CD4-positive, alpha-beta T cell (primary cell): ENCODE measurements around the gene POU2F1. TPM values are rescaled to one million over a fixed set of nuclear protein-coding genes. Genes with fewer than 3 reads are reported as not detected.
A peak's percentile ranks its signal among the peaks of the same experiment; 100 is the strongest.

ENCODE experiments used
- ATAC-seq: fragments of 200-7000 bp; cut with Tn5 transposase; one replicate; pipeline ENCODE4 v1.10.0; 2022; ENCODE audit warnings: mild to moderate bottlenecking; ENCODE audit not compliant: poor library complexity
- CTCF ChIA-PET: fragments of 350-600 bp; sonication (Branson Sonifier 250); formaldehyde crosslinking; loops from one replicate; lab custom pipeline; 2021; ENCODE audit warnings: antibody characterized with exemption, inconsistent platforms; lab: Charles Lee
- POLR2A ChIA-PET: fragments of 350-600 bp; sonication (Branson Sonifier 250); formaldehyde crosslinking; loops from one replicate; lab custom pipeline; 2021; ENCODE audit warnings: antibody characterized with exemption, inconsistent platforms; lab: Charles Lee
- DNase-seq, 14 experiments: peaks; one replicate each; pipeline ENCODE4 v3.0.0-alpha.2; 2013 to 2020; ENCODE audit warnings: mixed read lengths in 2 of 14
- H3K27ac ChIP-seq, 2 donors: one replicate each; pipeline versions ENCODE4 v1.5.1 to v1.7.0; 2013; ENCODE audit warnings: low read length in 2 of 2, low read depth in 1 of 2, mild to moderate bottlenecking in 1 of 2
- H3K27me3 ChIP-seq, 2 experiments: 1 replicate in 1 of 2; 2 replicates in 1 of 2; pipeline versions ENCODE4 v1.6.1 to v1.7.0; 2013; ENCODE audit warnings: low read length in 2 of 2, control low read depth in 1 of 2, mild to moderate bottlenecking in 1 of 2, moderate library complexity in 1 of 2; ENCODE audit not compliant: insufficient read depth in 2 of 2, control insufficient read depth in 1 of 2
- H3K36me3 ChIP-seq: one replicate; pipeline ENCODE4 v1.6.1; 2013; ENCODE audit warnings: low read length, control low read depth; ENCODE audit not compliant: insufficient read depth
- H3K4me1 ChIP-seq: one replicate; pipeline ENCODE4 v1.6.1; 2013; ENCODE audit warnings: low read length, control low read depth; ENCODE audit not compliant: insufficient read depth
- H3K4me3 ChIP-seq: one replicate; pipeline ENCODE4 v1.5.1; 2013; ENCODE audit warnings: mild to moderate bottlenecking, low read length, moderate library complexity
- H3K9me3 ChIP-seq, 2 experiments: 1 replicate in 1 of 2; 2 replicates in 1 of 2; pipeline versions ENCODE4 v1.6.1 to v1.7.0; 2013; ENCODE audit warnings: low read length in 2 of 2, mild to moderate bottlenecking in 2 of 2, control low read depth in 1 of 2, moderate library complexity in 1 of 2; ENCODE audit not compliant: control insufficient read depth in 1 of 2, insufficient read depth in 1 of 2
- H3K27ac Mint-ChIP-seq: one replicate; pipeline ENCODE4 v1.8.0; 2020; ENCODE audit warnings: mixed read lengths
- H3K27me3 Mint-ChIP-seq: one replicate; pipeline ENCODE4 v1.8.0; 2021; ENCODE audit warnings: mixed read lengths
- H3K36me3 Mint-ChIP-seq: one replicate; pipeline ENCODE4 v1.8.0; 2021; ENCODE audit warnings: low read depth, mixed read lengths
- H3K4me1 Mint-ChIP-seq: one replicate; pipeline ENCODE4 v1.8.0; 2021; ENCODE audit warnings: low read depth, mixed read lengths
- H3K4me3 Mint-ChIP-seq: one replicate; pipeline ENCODE4 v1.8.0; 2020; ENCODE audit warnings: mild to moderate bottlenecking, mixed read lengths
- H3K9me3 Mint-ChIP-seq: one replicate; pipeline ENCODE4 v1.8.0; 2020; ENCODE audit warnings: mixed read lengths
- intact Hi-C, 2 experiments: fragments of 100-400 bp; cut with DNase I in 1 of 2; cut with micrococcal nuclease in 1 of 2; formaldehyde crosslinking; loops; one replicate each; pipeline versions ENCODE4 v1.15.1 to v1.9.0; 2023 to 2025; cut with DNase I, micrococcal nuclease
- total RNA-seq, 174 experiments: library from RNA in 2 of 174; stranded (reverse) in 2 of 174; gene quantifications; one replicate each; pipeline ENCODE4 v1.2.3 and lab custom pipeline; 2021 to 2026
- TF ChIP-seq, protein P1 (sequence below): fragments of 200-600 bp; IDR thresholded peaks from one replicate; pipeline ENCODE4 v1.8.0; 2022; ENCODE audit warnings: antibody characterized with exemption, mild to moderate bottlenecking

The POU2F1 gene
- total RNA-seq, 2 experiments from 2014 or later, result 27.0 to 28.6 TPM

DNA sequence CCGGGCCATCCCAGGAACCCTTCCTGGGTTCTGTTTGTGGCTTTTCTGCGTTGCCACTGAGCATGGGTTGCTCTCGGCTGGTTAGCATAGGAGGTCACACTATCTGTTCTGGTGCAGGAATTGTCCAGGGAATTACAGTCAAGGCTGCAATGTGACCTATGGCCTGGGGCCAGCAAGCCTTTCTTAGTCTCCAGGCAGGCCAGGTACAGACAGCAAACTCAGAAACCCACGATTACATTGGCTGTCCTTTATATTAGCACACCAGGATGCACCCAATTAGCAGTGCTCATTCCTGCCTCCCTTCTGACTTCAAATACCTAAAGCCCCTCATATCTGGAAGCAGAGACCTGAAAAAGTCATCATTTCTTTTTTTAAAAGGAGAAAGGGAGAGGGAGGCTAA lies 242.4 kb downstream of the POU2F1 start:
- no peaks in the 10 kb centered on the region for H3K9me3 Mint-ChIP-seq
- peak overlapping the region; percentile 100 for H3K27ac Mint-ChIP-seq
- H3K4me3 Mint-ChIP-seq, result peak overlapping the region; percentile 21
- Histone ChIP-seq H3K4me3 (no peak overlapping the region), H3K9me3 (no peaks in the 10 kb centered on the region), H3K4me1 (peaks cover 82% of the 10 kb centered on the region), H3K36me3 (peaks cover 49% of the 10 kb centered on the region), H3K27me3 (no peaks in the 10 kb centered on the region), H3K27ac (peak overlapping the region; percentile 56 to 68)
- CTCF ChIA-PET, result no interaction called here
- H3K36me3 Mint-ChIP-seq, result peaks cover 91% of the 10 kb centered on the region
- POLR2A ChIA-PET, result interaction anchor here (1.0 to 1.2 kb wide), 2 partner anchors 9 to 37 kb away, joined by 3 to 4 read pairs; no protein-coding TSS in a partner anchor
- H3K27me3 Mint-ChIP-seq, result no peaks in the 10 kb centered on the region
- TF ChIP-seq, protein P1, sequence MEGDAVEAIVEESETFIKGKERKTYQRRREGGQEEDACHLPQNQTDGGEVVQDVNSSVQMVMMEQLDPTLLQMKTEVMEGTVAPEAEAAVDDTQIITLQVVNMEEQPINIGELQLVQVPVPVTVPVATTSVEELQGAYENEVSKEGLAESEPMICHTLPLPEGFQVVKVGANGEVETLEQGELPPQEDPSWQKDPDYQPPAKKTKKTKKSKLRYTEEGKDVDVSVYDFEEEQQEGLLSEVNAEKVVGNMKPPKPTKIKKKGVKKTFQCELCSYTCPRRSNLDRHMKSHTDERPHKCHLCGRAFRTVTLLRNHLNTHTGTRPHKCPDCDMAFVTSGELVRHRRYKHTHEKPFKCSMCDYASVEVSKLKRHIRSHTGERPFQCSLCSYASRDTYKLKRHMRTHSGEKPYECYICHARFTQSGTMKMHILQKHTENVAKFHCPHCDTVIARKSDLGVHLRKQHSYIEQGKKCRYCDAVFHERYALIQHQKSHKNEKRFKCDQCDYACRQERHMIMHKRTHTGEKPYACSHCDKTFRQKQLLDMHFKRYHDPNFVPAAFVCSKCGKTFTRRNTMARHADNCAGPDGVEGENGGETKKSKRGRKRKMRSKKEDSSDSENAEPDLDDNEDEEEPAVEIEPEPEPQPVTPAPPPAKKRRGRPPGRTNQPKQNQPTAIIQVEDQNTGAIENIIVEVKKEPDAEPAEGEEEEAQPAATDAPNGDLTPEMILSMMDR, result no peak
- no peak for ATAC-seq
- intact Hi-C loops, result no loop called here
- peak in 2 of 14 experiments; percentile 2 to 11 for DNase-seq
- H3K4me1 Mint-ChIP-seq, result peaks cover 87% of the 10 kb centered on the region

DNA sequence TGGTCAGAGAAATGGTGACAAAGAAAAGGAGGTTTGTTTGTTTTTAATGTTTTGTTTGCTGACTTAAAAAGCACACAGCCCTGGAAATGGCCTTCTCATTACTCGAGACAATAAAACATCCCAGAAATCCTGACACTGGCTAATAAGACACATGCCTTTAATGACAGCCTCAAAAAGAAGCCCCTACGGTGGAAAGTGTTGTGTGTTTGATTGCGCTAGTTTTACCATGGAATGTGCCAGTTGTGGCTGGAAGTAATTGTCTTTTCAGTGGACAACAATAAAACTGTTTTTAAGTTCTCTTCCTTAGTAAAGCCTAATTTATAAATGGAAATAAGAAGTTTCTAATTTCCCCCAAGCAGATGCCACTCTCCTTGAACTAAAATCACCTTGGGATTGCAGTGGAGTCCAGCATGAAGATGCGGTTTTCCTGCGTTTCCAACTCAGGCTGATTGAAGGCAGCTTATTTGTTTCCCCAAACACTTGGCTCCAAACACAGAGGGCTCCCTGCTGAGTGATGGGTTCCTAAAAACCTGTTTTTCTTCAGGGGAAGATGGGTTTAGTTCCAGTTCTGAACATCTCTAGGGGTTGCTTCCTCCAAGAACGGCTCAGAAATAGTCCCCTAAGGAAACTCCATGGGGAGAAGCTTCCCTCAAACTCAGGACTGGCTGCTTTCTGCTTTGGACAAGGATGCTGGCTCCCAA lies 243.3 kb downstream of the POU2F1 start:
- Mint-ChIP-seq H3K4me3 (peak overlapping the region; percentile 79), H3K36me3 (peaks cover 95% of the 10 kb centered on the region), H3K9me3 (no peaks in the 10 kb centered on the region), H3K27me3 (no peaks in the 10 kb centered on the region), H3K27ac (peak overlapping the region; percentile 100), H3K4me1 (peaks cover 92% of the 10 kb centered on the region)
- peaks cover 81% of the 10 kb centered on the region for H3K4me1 ChIP-seq
- CTCF ChIA-PET, result interaction anchor here (0.9 to 1.2 kb wide), 2 partner anchors 9 to 70 kb away, joined by 3 read pairs; no protein-coding TSS in a partner anchor
- TF ChIP-seq, protein P1, result no peak
- POLR2A ChIA-PET, result interaction anchor here (0.8 to 8.0 kb wide), 9 partner anchors 8 to 52 kb away, joined by 3 to 78 read pairs (median 8); no protein-coding TSS in a partner anchor
- DNase-seq (peak in 2 of 14 experiments; percentile 1 to 8), ATAC-seq (no peak)
- H3K4me3 ChIP-seq, result no peak overlapping the region
- H3K27ac ChIP-seq, result peak overlapping the region; percentile 2 to 60
- intact Hi-C loops, result no loop called here
- no peaks in the 10 kb centered on the region for H3K9me3 ChIP-seq
- H3K36me3 ChIP-seq, result peaks cover 52% of the 10 kb centered on the region
- H3K27me3 ChIP-seq, result no peaks in the 10 kb centered on the region

DNA sequence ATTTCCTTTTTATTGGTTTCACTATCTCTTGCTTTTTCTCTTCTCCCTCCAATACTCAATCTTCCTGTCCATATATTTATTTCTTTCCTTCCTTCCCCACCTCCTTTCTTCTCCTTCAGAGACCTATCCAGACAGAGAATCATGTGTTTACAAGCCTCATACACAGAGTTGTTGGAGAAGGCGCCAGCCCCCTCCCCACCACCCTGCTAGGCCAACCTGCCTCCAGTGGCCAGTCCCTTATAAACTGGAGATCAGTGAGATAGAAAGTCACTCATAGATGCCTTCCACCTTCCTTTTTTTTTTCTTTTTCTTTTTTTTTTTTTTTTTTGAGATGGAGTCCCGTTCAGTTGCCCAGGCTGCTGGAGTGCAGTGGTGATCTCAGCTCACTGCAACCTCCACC lies 244.3 kb downstream of the POU2F1 start:
- H3K4me1 Mint-ChIP-seq, result peaks cover 92% of the 10 kb centered on the region
- CTCF ChIA-PET, result interaction anchor here (0.6 to 1.3 kb wide), 5 partner anchors 8 to 78 kb away, joined by 3 read pairs; no protein-coding TSS in a partner anchor

More for the DNA sequence above, 244.3 kb downstream of the POU2F1 start:
- intact Hi-C loops, result no loop called here
- TF ChIP-seq, protein P1, result no peak
- Histone ChIP-seq H3K4me3 (no peak overlapping the region), H3K27me3 (no peaks in the 10 kb centered on the region), H3K9me3 (no peaks in the 10 kb centered on the region), H3K27ac (peak overlapping the region; percentile 2 to 60), H3K4me1 (peaks cover 80% of the 10 kb centered on the region), H3K36me3 (peaks cover 56% of the 10 kb centered on the region)
- POLR2A ChIA-PET, result interaction anchor here (1.0 to 8.0 kb wide), 11 partner anchors 8 to 245 kb away, joined by 3 to 78 read pairs (median 6); partner anchors contain the start of gene POU2F1
- Mint-ChIP-seq H3K4me3 (peak overlapping the region; percentile 79), H3K27me3 (no peaks in the 10 kb centered on the region), H3K9me3 (no peaks in the 10 kb centered on the region), H3K27ac (peak overlapping the region; percentile 100), H3K36me3 (peaks cover 95% of the 10 kb centered on the region)
- DNase-seq (peak in 2 of 14 experiments; percentile 2 to 17), ATAC-seq (no peak)
